HG02981 (cell line): ENCODE data around the gene PLEKHG4B.
"Not testable (repeated sequence)": the region's sequence is repeated elsewhere in the genome, so short reads cannot be mapped to it uniquely, and the experiment has no call there.

Experiments
- ATAC-seq: cut with Tn5 transposase; IDR thresholded peaks from one replicate; pipeline ENCODE4 v1.9.1; 2021; ENCODE audit warnings: mild to moderate bottlenecking, moderate library complexity; ENCODE audit not compliant: unreplicated experiment

Gene PLEKHG4B

GRCh38 chr5:91556-92263 lies at the start of gene PLEKHG4B:
TSS of gene PLEKHG4B (plus strand) at chr5:92168. CDS start at chr5:92232, 64 bp downstream.
- ATAC-seq, result no peak

GRCh38 chr5:42250-42649 lies 49.7 kb upstream of the PLEKHG4B start:
- no peak for ATAC-seq

GRCh38 chr5:48192-48591 lies 43.8 kb upstream of the PLEKHG4B start:
- ATAC-seq, result no peak

GRCh38 chr5:49530-49929 lies 42.4 kb upstream of the PLEKHG4B start:
- ATAC-seq, result not testable (repeated sequence)

- no peak for ATAC-seq
These were observed 41.9 kb upstream of the PLEKHG4B start for GRCh38 chr5:49953-50544.

- no peak for ATAC-seq
These were observed 41.1 kb upstream of the PLEKHG4B start for GRCh38 chr5:50724-51499.

- no peak for ATAC-seq
These were observed 40.5 kb upstream of the PLEKHG4B start for GRCh38 chr5:51500-51823.

GRCh38 chr5:53381-54174 lies 38.4 kb upstream of the PLEKHG4B start:
- no peak for ATAC-seq

GRCh38 chr5:54175-54730 lies 37.7 kb upstream of the PLEKHG4B start:
- ATAC-seq, result no peak

- ATAC-seq, result no peak
These were observed 36.9 kb upstream of the PLEKHG4B start for GRCh38 chr5:54876-55569.

GRCh38 chr5:56561-57290 lies 35.2 kb upstream of the PLEKHG4B start:
- no peak for ATAC-seq

- not testable (repeated sequence) for ATAC-seq
These were observed 31.7 kb upstream of the PLEKHG4B start for GRCh38 chr5:60250-60649.

- ATAC-seq, result no peak
These were observed 21.5 kb upstream of the PLEKHG4B start for GRCh38 chr5:70440-70839.

GRCh38 chr5:72316-73180 lies 19.4 kb upstream of the PLEKHG4B start:
- not testable (repeated sequence) for ATAC-seq

- ATAC-seq, result not testable (repeated sequence)
These were observed 18.9 kb upstream of the PLEKHG4B start for GRCh38 chr5:73181-73447.

- no peak for ATAC-seq
These were observed 18.0 kb upstream of the PLEKHG4B start for GRCh38 chr5:73768-74502.

- no peak for ATAC-seq
These were observed 17.4 kb upstream of the PLEKHG4B start for GRCh38 chr5:74503-75109.
